DOHH2 (cell line): ENCODE data around the gene SP100.
"Not testable (repeated sequence)": the region's sequence is repeated elsewhere in the genome, so short reads cannot be mapped to it uniquely, and the experiment has no call there.

ENCODE experiments used
- H3F3A ChIP-seq: fragments of 200-600 bp; sonication (generic), shearing (Covaris generic); 2 replicates; pipeline ENCODE4 v1.6.0; 2016; ENCODE audit warnings: antibody characterized with exemption, mild to moderate bottlenecking; ENCODE audit not compliant: control insufficient read depth, insufficient read depth
- H3K27ac ChIP-seq: fragments of 200-600 bp; sonication (generic); 2 replicates; pipeline ENCODE4 v1.5.1; 2014; ENCODE audit warnings: low read depth, mild to moderate bottlenecking, low read length, moderate library complexity
- H3K27me3 ChIP-seq: fragments of 200-600 bp; sonication (generic); 2 replicates; pipeline ENCODE4 v1.6.1; 2014; ENCODE audit warnings: mild to moderate bottlenecking, low read length, mixed read lengths; ENCODE audit not compliant: control insufficient read depth
- H3K36me3 ChIP-seq: fragments of 200-600 bp; sonication (generic); 2 replicates; pipeline ENCODE4 v1.6.1; 2014; ENCODE audit warnings: mild to moderate bottlenecking, low read length, moderate library complexity, mixed read lengths; ENCODE audit not compliant: control insufficient read depth
- H3K4me1 ChIP-seq: fragments of 200-600 bp; sonication (generic); 2 replicates; pipeline ENCODE4 v1.6.1; 2014; ENCODE audit warnings: mild to moderate bottlenecking, low read length, mixed read lengths; ENCODE audit not compliant: control insufficient read depth
- H3K4me2 ChIP-seq: fragments of 200-600 bp; sonication (generic); 2 replicates; pipeline ENCODE4 v1.6.0; 2014; ENCODE audit warnings: mild to moderate bottlenecking, low read length, moderate library complexity
- H3K4me3 ChIP-seq: fragments of 200-600 bp; sonication (generic); 2 replicates; pipeline ENCODE4 v1.5.1; 2014; ENCODE audit warnings: mild to moderate bottlenecking, low read length, mixed read lengths
- H3K79me2 ChIP-seq: fragments of 200-600 bp; sonication (generic); 2 replicates; pipeline ENCODE4 v1.6.1; 2014; ENCODE audit warnings: mild to moderate bottlenecking, low read length, mixed read lengths; ENCODE audit not compliant: control insufficient read depth
- H3K9me2 ChIP-seq: fragments of 200-600 bp; sonication (generic); replicated peaks from 2 replicates; pipeline ENCODE4 v1.6.1; 2014; ENCODE audit warnings: mild to moderate bottlenecking, low read length, mixed read lengths; ENCODE audit not compliant: control insufficient read depth
- H3K9me3 ChIP-seq: fragments of 200-600 bp; sonication (generic); 2 replicates; pipeline ENCODE4 v1.6.1; 2014; ENCODE audit warnings: antibody characterized with exemption, low read length, mixed read lengths; ENCODE audit not compliant: control insufficient read depth, insufficient read depth
- H4K20me1 ChIP-seq: fragments of 200-600 bp; sonication (generic); 2 replicates; pipeline ENCODE4 v1.6.0; 2014; ENCODE audit warnings: low read depth, mild to moderate bottlenecking, antibody characterized with exemption, low read length, moderate library complexity; ENCODE audit not compliant: control insufficient read depth, insufficient read depth
- CTCF ChIP-seq: fragments of 200-600 bp; sonication (generic); IDR thresholded peaks from one replicate; pipeline ENCODE4 v1.5.1; 2014; ENCODE audit warnings: antibody characterized with exemption, mild to moderate bottlenecking, low read depth, low read length; ENCODE audit not compliant: poor library complexity, severe bottlenecking
- EZH2phosphoT487 ChIP-seq: fragments of 200-600 bp; sonication (generic); IDR thresholded peaks from 2 replicates; pipeline ENCODE4 v1.6.1; 2017; ENCODE audit warnings: borderline replicate concordance, mild to moderate bottlenecking, antibody characterized with exemption, low read length, moderate library complexity, mixed read lengths

Gene SP100

GRCh38 chr2:230394301-230394700 lies 21.7 kb upstream of the SP100 start:
- H3F3A ChIP-seq, result no peaks in the 10 kb centered on the region
- H3K4me1 ChIP-seq, result no peaks in the 10 kb centered on the region
- H3K79me2 ChIP-seq, result no peaks in the 10 kb centered on the region
- TF ChIP-seq CTCF (no peak), EZH2phosphoT487 (no peak)
- H3K4me3 ChIP-seq, result no peak overlapping the region
- H3K36me3 ChIP-seq, result no peaks in the 10 kb centered on the region
- H3K9me2 ChIP-seq, result no peaks in the 10 kb centered on the region
- no peaks in the 10 kb centered on the region for H3K27me3 ChIP-seq
- no peaks in the 10 kb centered on the region for H4K20me1 ChIP-seq
- no peak overlapping the region for H3K27ac ChIP-seq
- no peak overlapping the region for H3K4me2 ChIP-seq
- no peaks in the 10 kb centered on the region for H3K9me3 ChIP-seq

- not testable (repeated sequence) for H3K27me3 ChIP-seq, H3K4me2 ChIP-seq, H3K4me1 ChIP-seq, H3K9me3 ChIP-seq, H3K9me2 ChIP-seq, H4K20me1 ChIP-seq, H3K4me3 ChIP-seq, H3K79me2 ChIP-seq, H3K36me3 ChIP-seq, H3F3A ChIP-seq, H3K27ac ChIP-seq
Observed at GRCh38 chr2:230398698-230399097, 17.3 kb upstream of the SP100 start.

DNA sequence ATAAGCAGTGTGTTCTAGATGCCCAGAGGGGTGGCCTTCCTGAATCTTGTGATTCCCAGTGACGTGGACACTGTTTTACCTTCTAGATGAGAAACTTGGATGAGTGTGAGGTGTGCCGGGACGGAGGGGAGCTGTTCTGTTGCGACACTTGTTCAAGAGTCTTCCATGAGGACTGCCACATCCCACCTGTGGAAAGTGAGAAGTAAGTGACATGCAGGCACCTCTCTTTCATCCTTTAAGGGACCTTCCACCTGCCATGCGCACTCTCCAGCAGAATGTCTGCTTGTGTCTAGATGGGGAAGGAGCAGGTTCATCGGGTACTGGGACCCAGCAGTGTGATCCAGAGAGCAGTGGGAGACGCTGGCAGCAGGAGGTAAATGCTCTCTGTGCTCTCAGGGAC lies 16.0 kb upstream of the SP100 start:
- Histone ChIP-seq H3K27ac (no peak overlapping the region), H3K79me2 (no peaks in the 10 kb centered on the region), H3K4me2 (no peak overlapping the region), H3K4me1 (no peaks in the 10 kb centered on the region), H3F3A (no peaks in the 10 kb centered on the region), H3K36me3 (no peaks in the 10 kb centered on the region), H3K9me3 (no peaks in the 10 kb centered on the region), H3K27me3 (no peaks in the 10 kb centered on the region), H3K9me2 (no peaks in the 10 kb centered on the region), H4K20me1 (no peaks in the 10 kb centered on the region), H3K4me3 (no peak overlapping the region)
- TF ChIP-seq EZH2phosphoT487 (no peak), CTCF (no peak)

DNA sequence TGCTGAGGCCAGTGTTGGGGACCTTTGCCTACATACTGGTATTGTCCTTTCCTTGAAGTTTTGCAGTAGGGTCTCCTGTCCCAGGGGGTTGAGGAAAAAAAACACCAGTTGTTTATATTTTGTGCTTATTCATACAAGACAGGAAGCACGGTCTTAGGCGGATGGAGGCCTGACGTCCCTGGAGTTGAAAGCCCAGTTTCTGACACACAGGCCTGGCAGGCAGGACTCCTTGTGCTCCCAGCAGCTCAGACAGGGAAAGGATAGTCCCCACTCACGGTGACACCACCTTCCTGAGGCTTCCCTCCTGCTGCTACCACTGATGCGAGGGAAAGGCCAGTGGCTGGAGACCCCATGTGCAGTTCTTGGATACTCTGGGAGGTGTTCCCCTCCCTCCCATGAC lies 15.5 kb upstream of the SP100 start:
- no peaks in the 10 kb centered on the region for H3K27me3 ChIP-seq
- no peaks in the 10 kb centered on the region for H3K79me2 ChIP-seq
- no peaks in the 10 kb centered on the region for H3K9me3 ChIP-seq
- no peaks in the 10 kb centered on the region for H3F3A ChIP-seq
- no peak overlapping the region for H3K4me2 ChIP-seq
- no peak overlapping the region for H3K27ac ChIP-seq
- H3K4me1 ChIP-seq, result no peaks in the 10 kb centered on the region
- no peaks in the 10 kb centered on the region for H3K36me3 ChIP-seq
- TF ChIP-seq EZH2phosphoT487 (no peak), CTCF (no peak)
- no peaks in the 10 kb centered on the region for H3K9me2 ChIP-seq
- no peak overlapping the region for H3K4me3 ChIP-seq
- H4K20me1 ChIP-seq, result no peaks in the 10 kb centered on the region

- not testable (repeated sequence) for H3K36me3 ChIP-seq, H3K4me2 ChIP-seq, H3K27me3 ChIP-seq, H3F3A ChIP-seq, H3K27ac ChIP-seq, H3K4me3 ChIP-seq, H3K9me2 ChIP-seq, H3K9me3 ChIP-seq, H3K79me2 ChIP-seq, H4K20me1 ChIP-seq, H3K4me1 ChIP-seq
Observed at GRCh38 chr2:230401026-230401425, 15.0 kb upstream of the SP100 start.
